GM12878 (cell line): Measurements from ENCODE around the gene S100A10. TPM values are rescaled to one million over a fixed set of nuclear protein-coding genes. Genes with fewer than 3 reads are reported as not detected.

Experiments
- BRCA1 ChIP-seq: IDR thresholded peaks from 2 replicates; pipeline ENCODE4 v1.6.1; 2011; ENCODE audit warnings: low read depth, low read length, improper control_type of control experiment
- CREM ChIP-seq: IDR thresholded peaks from 2 replicates; pipeline ENCODE4 v1.6.1; 2014; ENCODE audit warnings: antibody characterized with exemption, low read depth
- E2F8 ChIP-seq: fragments of 450-650 bp; IDR thresholded peaks from 2 replicates; pipeline ENCODE4 v1.6.1; 2018; ENCODE audit warnings: mild to moderate bottlenecking, low read depth, moderate library complexity; ENCODE audit not compliant: partially characterized antibody
- EGR1 ChIP-seq, 2 experiments: IDR thresholded peaks; 1 replicate in 1 of 2; 2 replicates in 1 of 2; pipeline ENCODE4 v1.6.1; 2011 to 2012; ENCODE audit warnings: low read depth in 2 of 2, low read length in 2 of 2, borderline replicate concordance in 1 of 2, mild to moderate bottlenecking in 1 of 2, moderate library complexity in 1 of 2
- HDAC2 ChIP-seq: fragments of 200-600 bp; sonication (generic); IDR thresholded peaks from 2 replicates; pipeline ENCODE4 v1.6.1; 2017
- IKZF2 ChIP-seq, 2 experiments: fragments of 450-650 bp; IDR thresholded peaks; 2 replicates each; pipeline ENCODE4 v1.6.1; 2017; ENCODE audit warnings: mild to moderate bottlenecking in 2 of 2, moderate library complexity in 2 of 2
- JUNB ChIP-seq: IDR thresholded peaks from 2 replicates; pipeline ENCODE4 v1.6.1; 2016; ENCODE audit warnings: antibody characterized with exemption, mild to moderate bottlenecking
- MTA2 ChIP-seq: fragments of 450-650 bp; IDR thresholded peaks from 2 replicates; pipeline ENCODE4 v1.6.1; 2016; ENCODE audit warnings: low read depth, mild to moderate bottlenecking, moderate library complexity
- NKRF ChIP-seq: fragments of 450-650 bp; conservative IDR thresholded peaks from 2 replicates; pipeline ENCODE4 v1.6.1; 2017; ENCODE audit warnings: mild to moderate bottlenecking, moderate library complexity
- NR2C1 ChIP-seq: fragments of 450-650 bp; IDR thresholded peaks from 2 replicates; pipeline ENCODE4 v1.6.1; 2017; ENCODE audit warnings: antibody characterized with exemption, mild to moderate bottlenecking, moderate library complexity
- PAX8 ChIP-seq: fragments of 450-650 bp; IDR thresholded peaks from 2 replicates; pipeline ENCODE4 v1.6.1; 2017; ENCODE audit warnings: mild to moderate bottlenecking, moderate library complexity
- POLR2AphosphoS5 ChIP-seq: IDR thresholded peaks from 2 replicates; pipeline ENCODE4 v1.6.1; 2011; ENCODE audit warnings: mild to moderate bottlenecking, low read length, inconsistent platforms
- RBBP5 ChIP-seq: fragments of 200-600 bp; sonication (generic); conservative IDR thresholded peaks from 2 replicates; pipeline ENCODE4 v1.6.1; 2016
- REST ChIP-seq: IDR thresholded peaks from 2 replicates; pipeline ENCODE4 v1.6.1; 2012; ENCODE audit warnings: mild to moderate bottlenecking, low read depth, low read length
- RUNX3 ChIP-seq: IDR thresholded peaks from 2 replicates; pipeline ENCODE4 v1.6.1; 2012; ENCODE audit warnings: low read length, inconsistent platforms
- SIX5 ChIP-seq: IDR thresholded peaks from 2 replicates; pipeline ENCODE4 v1.6.1; 2011; ENCODE audit warnings: mild to moderate bottlenecking, low read depth, low read length, moderate library complexity; ENCODE audit not compliant: severe bottlenecking
- SMAD5 ChIP-seq: IDR thresholded peaks from 2 replicates; pipeline ENCODE4 v1.6.1; 2016; ENCODE audit warnings: antibody characterized with exemption, low read depth
- SP1 ChIP-seq: IDR thresholded peaks from one replicate; pipeline ENCODE4 v1.6.1; 2011; ENCODE audit warnings: low read depth, low read length
- STAT3 ChIP-seq: IDR thresholded peaks from 2 replicates; pipeline ENCODE4 v1.6.1; 2011; ENCODE audit warnings: low read depth, low read length, improper control_type of control experiment
- TAF1 ChIP-seq: IDR thresholded peaks from 2 replicates; pipeline ENCODE4 v1.6.1; 2011; ENCODE audit warnings: mild to moderate bottlenecking, low read depth, low read length, borderline replicate concordance
- TARDBP ChIP-seq: IDR thresholded peaks from 2 replicates; pipeline ENCODE4 v1.6.1; 2016; ENCODE audit warnings: borderline replicate concordance
- WRNIP1 ChIP-seq: IDR thresholded peaks from 2 replicates; pipeline ENCODE4 v1.6.1; 2011; ENCODE audit warnings: low read depth, low read length, improper control_type of control experiment, borderline replicate concordance
- polyA plus RNA-seq, 11 experiments: library from polyadenylated mRNA; depleted of rRNA in 4 of 11; unstranded in 6 of 11; stranded (reverse) in 5 of 11; fragments of >200 nt; fragmentation: Nextera tagmentation in 4 of 11; fragmentation: Illumina TruSeq in 1 of 11; extraction: Ambion mirVana in 4 of 11; extraction: Trizol in 1 of 11; gene quantifications; 1 replicate in 1 of 11; 2 replicates in 10 of 11; pipeline versions ENCODE4 v1.2.1 to v1.2.3, GENCODE V29; 2011 to 2016; ENCODE audit warnings: inconsistent platforms in 2 of 11, missing spikeins in 2 of 11, low read depth in 1 of 11
- total RNA-seq, 4 experiments: library from RNA; depleted of rRNA in 3 of 4; stranded (reverse); fragments of >200 nt in 3 of 4; fragmentation: Illumina TruSeq in 1 of 4; extraction: Trizol in 1 of 4; gene quantifications; 2 replicates each; pipeline versions ENCODE4 v1.2.1 to v1.2.3, GENCODE V29; 2013 to 2021

The S100A10 gene
- total and polyA plus RNA-seq, 10 of the 15 experiments (the other 5 are each of a cell fraction or from before 2014, with no cell fraction given): 0.18 to 2.8 (median 0.61) TPM; not detected in 2

- TF ChIP-seq SIX5 (no peak), MTA2 (no peak), E2F8 (no peak), TARDBP (no peak), TAF1 (no peak), NKRF (no peak), REST (no peak), BRCA1 (no peak), JUNB (no peak), RUNX3 (no peak), EGR1 (IDR thresholded peaks at IDR 0.05; ENCODE audit: borderline replicate concordance in 1 of 2, low read depth in 2 of 2, low read length in 2 of 2) (no peak), POLR2AphosphoS5 (no peak), HDAC2 (no peak), RBBP5 (no peak), WRNIP1 (no peak), CREM (no peak), SMAD5 (no peak), NR2C1 (no peak), SP1 (no peak), STAT3 (no peak), IKZF2 (IDR thresholded peaks at IDR 0.05) (0 out of 4 replicates have a peak, but pooled peaks of 1 of the 2 experiments have one; percentile 17), PAX8 (no peak)
Measured at GRCh38 chr1:152036267-152037216, 42.9 kb upstream of the S100A10 start, which contains the start of gene S100A11 (continued).
